NCI-H1105 treated with DMSO at 0.1 percent for 48 hours (cell line): Measurements from ENCODE around the gene RARS1.

Source experiments
- DNase-seq: peaks from one replicate; lab custom pipeline; 2025; lab: John Stamatoyannopoulos, UW

RARS1 gene

GRCh38 chr5:168486136-168486879 is at the start of gene RARS1:
RARS1 (plus strand) TSS chr5:168486471; CDS start chr5:168486499, 28 bp downstream.
- peak; percentile 65 for DNase-seq

GRCh38 chr5:168438349-168438748 is 47.9 kb upstream of the RARS1 start:
- DNase-seq = no peak

GRCh38 chr5:168443533-168443932 is 42.7 kb upstream of the RARS1 start:
- DNase-seq = no peak

- DNase-seq = no peak
These were observed 42.1 kb upstream of the RARS1 start for GRCh38 chr5:168443950-168444700.

- no peak for DNase-seq
These were observed 39.2 kb upstream of the RARS1 start for GRCh38 chr5:168446983-168447619.

GRCh38 chr5:168447808-168448207 is 38.5 kb upstream of the RARS1 start:
- DNase-seq = no peak

- DNase-seq = no peak
These were observed 37.1 kb upstream of the RARS1 start for GRCh38 chr5:168449166-168449565.

GRCh38 chr5:168451565-168451964 is 34.7 kb upstream of the RARS1 start:
- no peak for DNase-seq

GRCh38 chr5:168455201-168455600 is 31.1 kb upstream of the RARS1 start:
- no peak for DNase-seq

GRCh38 chr5:168457542-168457941 is 28.7 kb upstream of the RARS1 start:
- DNase-seq = no peak

GRCh38 chr5:168460606-168461005 is 25.7 kb upstream of the RARS1 start:
- no peak for DNase-seq

GRCh38 chr5:168463081-168463480 is 23.2 kb upstream of the RARS1 start:
- no peak for DNase-seq

- DNase-seq = no peak
These were observed 22.1 kb upstream of the RARS1 start for GRCh38 chr5:168464214-168464613.

- no peak for DNase-seq
These were observed 21.6 kb upstream of the RARS1 start for GRCh38 chr5:168464641-168465040.

- DNase-seq = peak; percentile 8
These were observed 18.4 kb upstream of the RARS1 start for GRCh38 chr5:168467755-168468330.

- no peak for DNase-seq
These were observed 17.4 kb upstream of the RARS1 start for GRCh38 chr5:168468836-168469235.

GRCh38 chr5:168469816-168470215 is 16.5 kb upstream of the RARS1 start:
- DNase-seq = no peak

GRCh38 chr5:168471785-168472184 is 14.5 kb upstream of the RARS1 start:
- no peak for DNase-seq

- no peak for DNase-seq
These were observed 13.9 kb upstream of the RARS1 start for GRCh38 chr5:168472329-168472728.

- no peak for DNase-seq
These were observed 12.0 kb upstream of the RARS1 start for GRCh38 chr5:168474319-168474718.

GRCh38 chr5:168477060-168477459 is 9.2 kb upstream of the RARS1 start:
- no peak for DNase-seq

GRCh38 chr5:168479166-168479565 is 7.1 kb upstream of the RARS1 start:
- no peak for DNase-seq

- DNase-seq = no peak
These were observed 5.7 kb upstream of the RARS1 start for GRCh38 chr5:168480601-168481000.
